Right lobe of liver (tissue), 4 donors: ENCODE data around the gene R3HDM2.
A peak's percentile ranks its signal among the peaks of the same experiment; 100 is the strongest.

Experiments
- CTCF ChIP-seq, 4 donors: fragments of 200-600 bp in 3 of 4; fragments of 450-650 bp in 1 of 4; IDR thresholded peaks; one replicate each; pipeline versions ENCODE4 v1.5.1 to v1.8.0; 2016 to 2022; ENCODE audit warnings: antibody characterized with exemption in 4 of 4, mild to moderate bottlenecking in 2 of 4
- POLR2A ChIP-seq: fragments of 450-650 bp; IDR thresholded peaks from one replicate; pipeline ENCODE4 v1.6.1; 2017; ENCODE audit warnings: antibody characterized with exemption, mild to moderate bottlenecking
- donor health status: DM: no; HTN: no; CAD: no.
- donor health status: DM: no; HTN: no; CAD: no.
- donor health status: DM: no; HTN: yes; CAD: no.

DNA sequence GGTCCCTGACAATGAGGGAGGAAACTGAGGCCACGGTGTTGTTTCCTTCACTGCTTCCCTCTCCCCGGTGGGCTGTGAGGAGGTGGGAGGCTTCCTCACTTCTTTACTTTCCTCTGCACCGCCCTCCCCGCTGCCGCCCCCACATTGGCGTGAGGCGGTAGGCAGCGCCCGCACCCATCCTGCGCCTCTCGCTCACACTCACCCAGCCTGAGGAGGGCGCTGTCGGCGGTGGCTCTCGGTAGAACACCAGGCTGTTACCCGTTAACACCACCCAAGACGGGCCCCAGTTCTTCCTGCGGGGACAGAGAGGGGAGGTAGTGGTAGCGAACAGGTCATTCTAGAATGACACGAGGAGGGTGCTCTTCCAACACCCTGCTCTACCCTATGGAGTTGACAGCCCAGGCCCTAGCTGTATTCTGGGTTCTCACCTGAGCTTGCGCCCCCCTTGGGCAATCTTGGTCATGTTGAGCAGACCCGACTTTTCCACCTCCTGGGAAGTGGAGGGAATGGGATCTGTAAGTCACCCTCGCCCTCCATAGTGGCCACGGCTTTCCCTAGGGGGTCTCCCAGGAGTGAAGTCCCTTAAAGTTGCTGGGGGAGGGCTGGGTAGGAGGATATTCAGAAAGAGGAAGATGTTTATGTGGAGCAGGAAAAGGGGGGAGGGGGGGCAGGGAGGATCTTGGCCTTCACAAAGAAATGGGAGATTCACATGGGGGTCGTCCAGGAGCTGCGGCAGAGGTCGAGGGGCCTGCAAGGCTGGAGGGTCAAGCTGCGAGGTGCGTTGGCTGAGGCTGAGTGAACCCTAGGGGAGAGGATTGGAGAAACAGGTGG is 45.5 kb upstream of the R3HDM2 start:
- TF ChIP-seq CTCF (IDR thresholded peaks at IDR 0.05) (peak in 2 of 4 donors; percentile 12 to 25), POLR2A (no peak)
